Calu3 (cell line): ENCODE measurements around the gene MRPL34. TPM values are rescaled to one million over a fixed set of nuclear protein-coding genes. Genes with fewer than 3 reads are reported as not detected.

Source experiments
- BruUV-seq: library from RNA; stranded (reverse); fragments of 400-500 nt; replicated peaks from 2 replicates; lab custom pipeline; 2021; lab: Mats Ljungman, UMichigan
- CTCF ChIA-PET: fragments of 300-600 bp; sonication (Branson Sonifier 250); formaldehyde crosslinking; loops from one replicate; lab custom pipeline; 2022; ENCODE audit warnings: antibody characterized with exemption; lab: Charles Lee
- DNase-seq: peaks from one replicate; pipeline ENCODE4 v3.0.0; 2022
- H3K27ac Mint-ChIP-seq: one replicate; pipeline ENCODE4 v1.8.0; 2022; ENCODE audit warnings: mixed read lengths; ENCODE audit not compliant: unreplicated experiment
- H3K27me3 Mint-ChIP-seq: one replicate; pipeline ENCODE4 v1.8.0; 2022; ENCODE audit warnings: mixed read lengths; ENCODE audit not compliant: unreplicated experiment
- H3K36me3 Mint-ChIP-seq: one replicate; pipeline ENCODE4 v1.8.0; 2022; ENCODE audit warnings: mild to moderate bottlenecking, moderate library complexity, mixed read lengths; ENCODE audit not compliant: insufficient read depth, unreplicated experiment
- H3K4me1 Mint-ChIP-seq: one replicate; pipeline ENCODE4 v1.8.0; 2022; ENCODE audit warnings: mild to moderate bottlenecking, low read depth, mixed read lengths; ENCODE audit not compliant: unreplicated experiment
- H3K4me3 Mint-ChIP-seq: one replicate; pipeline ENCODE4 v1.8.0; 2022; ENCODE audit warnings: mild to moderate bottlenecking, low read depth, moderate library complexity, mixed read lengths; ENCODE audit not compliant: unreplicated experiment
- H3K9me3 Mint-ChIP-seq: one replicate; pipeline ENCODE4 v1.8.0; 2022; ENCODE audit warnings: low read depth, mixed read lengths; ENCODE audit not compliant: unreplicated experiment
- CTCF ChIP-seq: fragments of 200-600 bp; IDR thresholded peaks from one replicate; pipeline ENCODE4 v1.8.0; 2022; ENCODE audit warnings: antibody characterized with exemption; ENCODE audit not compliant: unreplicated experiment
- intact Hi-C: fragments of 100-400 bp; cut with micrococcal nuclease; formaldehyde crosslinking; loops from one replicate; pipeline ENCODE4 v1.10.0; 2022; ENCODE audit not compliant: unreplicated experiment
- total RNA-seq: library from RNA; stranded (reverse); gene quantifications from 2 replicates; pipeline ENCODE4 v1.2.3, GENCODE V29; 2022

Gene MRPL34
- total RNA-seq, 1 experiment from 2014 or later, result 38.4 TPM

DNA sequence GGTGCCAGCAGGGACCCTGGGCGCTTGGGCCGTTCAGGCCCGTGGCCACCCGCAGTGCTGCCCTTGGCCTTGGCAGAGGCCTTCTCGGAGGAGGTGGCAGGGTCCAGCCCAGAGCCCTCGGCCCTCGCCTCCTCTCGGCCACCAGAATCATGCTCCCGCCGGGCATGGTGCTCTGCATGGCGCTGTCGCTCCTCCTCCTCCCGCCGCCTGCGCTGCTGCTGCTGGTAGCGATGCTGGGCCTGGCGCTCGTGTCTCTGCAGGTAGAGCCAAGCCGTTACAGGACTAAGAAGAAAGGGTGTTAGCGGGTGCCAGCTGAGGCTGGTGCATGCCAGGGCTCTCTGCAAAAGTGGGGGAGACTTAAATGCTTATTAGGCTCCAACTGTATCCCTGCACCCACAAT, 19.5 kb downstream of the MRPL34 start:
- TF ChIP-seq CTCF, result no peak
- Mint-ChIP-seq H3K36me3 (peaks cover 17% of the 10 kb centered on the region), H3K9me3 (no peaks in the 10 kb centered on the region), H3K4me1 (no peaks in the 10 kb centered on the region), H3K27ac (no peak overlapping the region), H3K27me3 (no peaks in the 10 kb centered on the region), H3K4me3 (no peak overlapping the region)
- no TSS peak for BruUV-seq
- intact Hi-C loops, result no loop called here
- CTCF ChIA-PET, result interaction anchor here (0.6 kb wide), 1 partner anchor 20 kb away, joined by 4 read pairs; no protein-coding TSS in a partner anchor
- no peak for DNase-seq

GRCh38 chr19:17325881-17326594, 20.4 kb downstream of the MRPL34 start:
- CTCF ChIA-PET, result no interaction called here
- H3K4me3 Mint-ChIP-seq, result no peak overlapping the region
- H3K27me3 Mint-ChIP-seq, result no peaks in the 10 kb centered on the region
- no peak for TF ChIP-seq CTCF
- H3K9me3 Mint-ChIP-seq, result no peaks in the 10 kb centered on the region
- intact Hi-C loops, result no loop called here
- no peaks in the 10 kb centered on the region for H3K4me1 Mint-ChIP-seq
- no TSS peak for BruUV-seq
- DNase-seq, result no peak
- no peak overlapping the region for H3K27ac Mint-ChIP-seq
- peaks cover 16% of the 10 kb centered on the region for H3K36me3 Mint-ChIP-seq

DNA sequence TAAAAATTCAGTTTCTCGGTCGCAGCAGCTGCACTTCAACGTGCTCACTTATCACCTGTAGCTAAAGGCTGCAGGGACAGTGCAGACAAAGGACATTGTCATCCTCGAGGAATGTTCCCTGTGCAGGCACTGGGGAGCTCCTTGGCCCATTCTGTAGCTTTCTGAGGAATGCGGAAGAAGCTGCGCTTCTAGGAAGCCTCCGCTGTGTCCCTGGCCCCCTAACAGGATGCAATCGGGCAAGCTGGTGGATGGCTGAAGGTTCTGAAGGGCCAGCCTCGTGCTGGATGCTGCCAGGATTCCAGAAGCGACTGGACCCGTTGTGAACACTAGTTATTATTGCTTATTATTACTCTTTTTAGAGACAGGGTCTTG, 20.9 kb downstream of the MRPL34 start:
- H3K27ac Mint-ChIP-seq, result no peak overlapping the region
- H3K27me3 Mint-ChIP-seq, result no peaks in the 10 kb centered on the region
- no peak for TF ChIP-seq CTCF
- DNase-seq, result no peak
- no peaks in the 10 kb centered on the region for H3K9me3 Mint-ChIP-seq
- intact Hi-C loops, result no loop called here
- H3K36me3 Mint-ChIP-seq, result peaks cover 16% of the 10 kb centered on the region
- H3K4me3 Mint-ChIP-seq, result no peak overlapping the region
- CTCF ChIA-PET, result no interaction called here
- no TSS peak for BruUV-seq
- no peaks in the 10 kb centered on the region for H3K4me1 Mint-ChIP-seq

DNA sequence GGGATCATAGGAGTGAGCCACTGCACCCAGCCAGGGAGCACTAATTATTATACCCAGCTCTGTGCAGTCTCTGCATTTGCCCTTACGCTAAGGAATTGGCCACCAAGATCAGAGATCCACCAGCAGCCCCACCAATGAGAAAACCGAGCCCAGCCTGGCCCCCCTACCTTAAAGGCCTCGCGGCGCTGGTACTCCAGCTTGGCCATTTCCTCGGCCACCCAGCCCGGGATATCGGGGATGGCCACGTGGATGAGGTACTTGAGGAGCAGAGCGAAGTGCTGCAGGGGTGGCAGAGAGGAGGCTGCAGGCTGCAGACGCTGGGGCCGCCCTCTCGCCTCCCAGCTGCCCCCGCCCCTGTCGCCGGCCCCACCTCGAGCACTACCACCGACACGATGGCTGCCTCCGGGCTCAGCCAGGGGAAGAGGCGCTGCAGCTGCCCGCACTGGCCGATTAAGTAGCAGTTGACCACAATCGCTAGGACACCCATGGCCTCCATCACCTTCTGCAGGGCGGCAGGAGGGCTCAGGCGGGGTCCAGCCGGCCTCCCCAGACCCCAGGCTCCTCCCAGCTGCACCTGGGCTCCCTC, 21.5 kb downstream of the MRPL34 start:
- no peaks in the 10 kb centered on the region for H3K4me1 Mint-ChIP-seq
- CTCF ChIA-PET, result interaction anchor here (0.6 kb wide), 1 partner anchor 85 kb away, joined by 3 read pairs; no protein-coding TSS in a partner anchor
- TF ChIP-seq CTCF, result no peak
- peaks cover 16% of the 10 kb centered on the region for H3K36me3 Mint-ChIP-seq
- no peak for DNase-seq
- H3K4me3 Mint-ChIP-seq, result no peak overlapping the region
- no peaks in the 10 kb centered on the region for H3K27me3 Mint-ChIP-seq
- H3K9me3 Mint-ChIP-seq, result no peaks in the 10 kb centered on the region
- H3K27ac Mint-ChIP-seq, result no peak overlapping the region
- no TSS peak for BruUV-seq
- intact Hi-C loops, result no loop called here
